HG02763 (cell line): ENCODE measurements around the gene HOXD4.

Experiments used
- ATAC-seq: cut with Tn5 transposase; IDR thresholded peaks from one replicate; pipeline ENCODE4 v1.9.1; 2021; ENCODE audit warnings: mild to moderate bottlenecking, moderate library complexity; ENCODE audit not compliant: unreplicated experiment

HOXD4 gene

GRCh38 chr2:176187899-176188773 lies 36.8 kb downstream of the HOXD4 start, which contains the start of gene HOXD1:
TSS of gene HOXD1 (plus strand) at chr2:176188668. CDS start at chr2:176188802, 134 bp downstream.
- ATAC-seq = no peak

- no peak for ATAC-seq
Measured at GRCh38 chr2:176188774-176189680, 37.7 kb downstream of the HOXD4 start.

- no peak for ATAC-seq
Measured at GRCh38 chr2:176189681-176190641, 38.6 kb downstream of the HOXD4 start.

- ATAC-seq = no peak
Measured at GRCh38 chr2:176192351-176192750, 41.0 kb downstream of the HOXD4 start.

- no peak for ATAC-seq
Measured at GRCh38 chr2:176193048-176193447, 41.7 kb downstream of the HOXD4 start.

GRCh38 chr2:176199902-176200301 lies 48.6 kb downstream of the HOXD4 start:
- ATAC-seq = no peak

- ATAC-seq = no peak
Measured at GRCh38 chr2:176200971-176201370, 49.6 kb downstream of the HOXD4 start.

- no peak for ATAC-seq
Measured at GRCh38 chr2:176202491-176202890, 51.1 kb downstream of the HOXD4 start.
